Vagina (tissue), 2 donors: ENCODE results near the gene UBASH3B. TPM values are rescaled to one million over a fixed set of nuclear protein-coding genes. Genes with fewer than 3 reads are reported as not detected.
A peak's percentile ranks its signal among the peaks of the same experiment; 100 is the strongest.

ENCODE experiments used
- DNase-seq, 2 donors: peaks; one replicate each; pipeline ENCODE4 v3.0.0-alpha.2; 2017; ENCODE audit errors: extremely low spot score in 2 of 2
- H3K27ac ChIP-seq: fragments of 200-600 bp; sonication (generic); one replicate; pipeline ENCODE4 v1.5.1; 2019
- H3K27me3 ChIP-seq: fragments of 200-600 bp; sonication (generic); one replicate; pipeline ENCODE4 v1.5.1; 2019
- H3K36me3 ChIP-seq, 2 donors: fragments of 200-600 bp; sonication (generic); one replicate each; pipeline ENCODE4 v1.5.1; 2017 to 2019
- H3K4me1 ChIP-seq: fragments of 200-600 bp; sonication (generic); one replicate; pipeline ENCODE4 v1.5.1; 2019
- H3K4me3 ChIP-seq, 2 donors: fragments of 200-600 bp; sonication (generic); 1 replicate in 1 of 2; 2 replicates in 1 of 2; pipeline ENCODE4 v1.5.1; 2016 to 2019
- H3K9me3 ChIP-seq: fragments of 200-600 bp; sonication (generic); one replicate; pipeline ENCODE4 v1.5.1; 2019
- POLR2A ChIP-seq, 2 donors: fragments of 450-650 bp; IDR thresholded peaks; one replicate each; pipeline ENCODE4 v1.6.1; 2017; ENCODE audit warnings: antibody characterized with exemption in 2 of 2, mild to moderate bottlenecking in 2 of 2, moderate library complexity in 2 of 2
- POLR2AphosphoS5 ChIP-seq, 2 donors: sonication (generic); formaldehyde crosslinking; IDR thresholded peaks; one replicate each; pipeline ENCODE4 v1.9.0; 2017; ENCODE audit warnings: antibody characterized with exemption in 2 of 2, mild to moderate bottlenecking in 2 of 2, low read depth in 1 of 2; ENCODE audit not compliant: insufficient read depth in 1 of 2
- intact Hi-C: fragments of 100-400 bp; cut with DNase I; formaldehyde crosslinking; loops from one replicate; pipeline ENCODE4 v1.15.1; 2023
- total RNA-seq: library from RNA; depleted of rRNA; stranded (reverse); fragments of >200 nt; gene quantifications from one replicate; pipeline ENCODE4 v1.2.3, GENCODE V29; 2016
- TF ChIP-seq, protein P1 (sequence below), 3 experiments: fragments of 450-650 bp in 2 of 3; fragments of 200-600 bp in 1 of 3; sonication (generic) in 1 of 3; IDR thresholded peaks; one replicate each; pipeline ENCODE4 v1.5.1; 2017 to 2019; ENCODE audit warnings: antibody characterized with exemption in 3 of 3, mild to moderate bottlenecking in 2 of 3, moderate library complexity in 2 of 3

UBASH3B gene
- total RNA-seq, 1 donor from 2014 or later = 2.2 TPM

DNA sequence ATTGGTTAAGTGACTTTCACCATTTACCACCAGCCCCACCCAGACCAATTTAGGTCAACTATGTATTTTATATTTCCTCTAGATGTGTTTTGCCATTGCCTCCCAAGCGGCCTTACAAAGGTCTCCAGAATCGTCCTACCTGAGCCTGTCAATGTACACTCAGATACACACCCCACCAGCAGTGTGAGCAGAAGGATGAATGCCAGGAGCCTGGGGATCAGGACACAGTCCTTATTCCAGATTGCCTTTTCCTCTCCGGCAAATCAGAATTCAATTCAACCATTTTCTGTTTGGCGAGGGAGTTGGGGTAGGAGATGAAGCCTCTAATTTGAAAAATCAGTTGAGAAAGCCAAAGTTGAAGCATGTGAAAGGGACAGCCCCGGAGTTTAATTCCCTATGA lies 147.4 kb downstream of the UBASH3B start:
- Histone ChIP-seq H3K4me1 (peaks cover 22% of the 10 kb centered on the region), H3K4me3 (no peak overlapping the region), H3K9me3 (no peaks in the 10 kb centered on the region), H3K27me3 (no peaks in the 10 kb centered on the region), H3K27ac (peak overlapping the region; percentile 32), H3K36me3 (no peaks in the 10 kb centered on the region)
- intact Hi-C loops = no loop called here
- TF ChIP-seq POLR2AphosphoS5 (IDR thresholded peaks at IDR 0.05; ENCODE audit: insufficient read depth in 1 of 2, low read depth in 1 of 2) = no peak
- no peak for TF ChIP-seq POLR2A (IDR thresholded peaks at IDR 0.05)
- TF ChIP-seq, protein P1, sequence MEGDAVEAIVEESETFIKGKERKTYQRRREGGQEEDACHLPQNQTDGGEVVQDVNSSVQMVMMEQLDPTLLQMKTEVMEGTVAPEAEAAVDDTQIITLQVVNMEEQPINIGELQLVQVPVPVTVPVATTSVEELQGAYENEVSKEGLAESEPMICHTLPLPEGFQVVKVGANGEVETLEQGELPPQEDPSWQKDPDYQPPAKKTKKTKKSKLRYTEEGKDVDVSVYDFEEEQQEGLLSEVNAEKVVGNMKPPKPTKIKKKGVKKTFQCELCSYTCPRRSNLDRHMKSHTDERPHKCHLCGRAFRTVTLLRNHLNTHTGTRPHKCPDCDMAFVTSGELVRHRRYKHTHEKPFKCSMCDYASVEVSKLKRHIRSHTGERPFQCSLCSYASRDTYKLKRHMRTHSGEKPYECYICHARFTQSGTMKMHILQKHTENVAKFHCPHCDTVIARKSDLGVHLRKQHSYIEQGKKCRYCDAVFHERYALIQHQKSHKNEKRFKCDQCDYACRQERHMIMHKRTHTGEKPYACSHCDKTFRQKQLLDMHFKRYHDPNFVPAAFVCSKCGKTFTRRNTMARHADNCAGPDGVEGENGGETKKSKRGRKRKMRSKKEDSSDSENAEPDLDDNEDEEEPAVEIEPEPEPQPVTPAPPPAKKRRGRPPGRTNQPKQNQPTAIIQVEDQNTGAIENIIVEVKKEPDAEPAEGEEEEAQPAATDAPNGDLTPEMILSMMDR (IDR thresholded peaks at IDR 0.05) = no peak
- DNase-seq = no peak

DNA sequence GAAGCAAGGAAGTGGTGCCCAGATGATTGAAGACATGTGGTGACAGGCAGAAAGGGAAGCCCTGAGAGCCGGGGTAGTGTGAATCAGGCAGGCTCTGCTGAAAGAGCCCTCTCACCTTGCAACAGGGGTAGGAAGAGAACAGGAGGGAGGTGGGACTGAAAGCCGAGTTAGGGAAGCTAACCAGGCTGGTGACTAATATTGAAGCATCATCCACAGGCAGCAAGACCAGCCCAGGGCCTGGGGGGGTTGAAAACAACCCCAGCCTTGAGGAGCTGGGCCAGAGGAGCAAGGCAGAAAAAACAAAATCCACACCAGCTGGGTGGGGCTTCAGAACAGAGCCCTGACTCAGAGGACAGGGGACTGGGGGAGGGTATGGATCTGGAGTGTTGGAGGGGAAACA lies 147.8 kb downstream of the UBASH3B start:
- intact Hi-C loops = no loop called here
- H3K36me3 ChIP-seq = no peaks in the 10 kb centered on the region

DNA sequence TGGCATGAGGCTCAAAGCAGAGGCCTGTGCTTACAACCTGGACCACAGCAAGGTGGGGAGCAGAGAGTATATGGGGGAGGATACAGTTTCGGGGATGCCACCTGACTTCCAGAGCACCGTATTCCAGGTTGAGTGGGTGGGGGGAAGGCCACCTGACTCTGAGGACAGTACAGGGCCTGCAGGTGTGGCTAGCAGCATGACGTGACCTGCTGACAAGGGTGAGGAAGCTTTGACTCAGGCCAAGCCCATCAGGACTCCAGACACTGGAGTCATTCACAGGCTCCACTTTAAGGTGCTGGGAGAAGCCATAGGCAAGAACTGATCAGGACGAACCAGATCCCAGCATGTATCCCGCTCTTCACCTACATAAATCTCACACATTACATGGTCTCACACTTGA lies 148.2 kb downstream of the UBASH3B start:
- H3K9me3 ChIP-seq = no peaks in the 10 kb centered on the region
- H3K27me3 ChIP-seq = no peaks in the 10 kb centered on the region
- no peak for DNase-seq
- intact Hi-C loops = no loop called here
- no peak overlapping the region for H3K4me3 ChIP-seq
- H3K36me3 ChIP-seq = no peaks in the 10 kb centered on the region
- peaks cover 29% of the 10 kb centered on the region for H3K4me1 ChIP-seq
- peak in 1 of 2 donors; percentile 32 for TF ChIP-seq POLR2AphosphoS5 (IDR thresholded peaks at IDR 0.05; ENCODE audit: insufficient read depth in 1 of 2, low read depth in 1 of 2)
- TF ChIP-seq, protein P1 (IDR thresholded peaks at IDR 0.05) = no peak
- H3K27ac ChIP-seq = peak overlapping the region; percentile 47

More for the DNA sequence above, 147.8 kb downstream of the UBASH3B start:
- Histone ChIP-seq H3K27ac (no peak overlapping the region), H3K4me3 (no peak overlapping the region), H3K9me3 (no peaks in the 10 kb centered on the region), H3K27me3 (no peaks in the 10 kb centered on the region), H3K4me1 (peaks cover 25% of the 10 kb centered on the region)
- TF ChIP-seq, protein P1 (IDR thresholded peaks at IDR 0.05) = no peak
- TF ChIP-seq POLR2A (IDR thresholded peaks at IDR 0.05) (no peak), POLR2AphosphoS5 (IDR thresholded peaks at IDR 0.05; ENCODE audit: insufficient read depth in 1 of 2, low read depth in 1 of 2) (no peak)
- DNase-seq = no peak

DNA sequence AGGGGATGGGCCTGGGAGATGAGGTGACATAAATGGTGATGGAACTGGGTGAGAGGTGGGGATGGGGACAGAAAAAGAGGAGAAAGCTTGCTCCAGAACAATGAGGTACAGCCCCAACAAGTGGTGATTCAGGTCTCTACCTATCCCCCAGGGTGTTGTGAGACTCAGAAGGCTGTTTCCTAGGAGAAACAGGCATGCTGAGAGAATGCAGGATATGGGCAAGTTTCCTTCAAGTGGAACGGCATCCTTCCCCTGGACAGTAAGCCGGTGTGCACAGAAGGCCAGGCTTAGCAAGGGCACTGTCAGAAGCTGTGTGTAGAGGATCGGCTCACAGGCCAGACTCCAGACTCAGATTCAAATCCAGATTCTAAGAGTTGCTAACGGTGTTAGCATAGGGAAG lies 148.6 kb downstream of the UBASH3B start:
- TF ChIP-seq POLR2AphosphoS5 (IDR thresholded peaks at IDR 0.05; ENCODE audit: insufficient read depth in 1 of 2, low read depth in 1 of 2) = no peak
- TF ChIP-seq POLR2A (IDR thresholded peaks at IDR 0.05) = no peak
- TF ChIP-seq, protein P1 (IDR thresholded peaks at IDR 0.05) = no peak
- no peaks in the 10 kb centered on the region for H3K9me3 ChIP-seq
- no peaks in the 10 kb centered on the region for H3K36me3 ChIP-seq
- H3K27ac ChIP-seq = peak overlapping the region; percentile 47
- H3K27me3 ChIP-seq = no peaks in the 10 kb centered on the region
- DNase-seq = no peak
- peaks cover 34% of the 10 kb centered on the region for H3K4me1 ChIP-seq
- H3K4me3 ChIP-seq = no peak overlapping the region
- intact Hi-C loops = no loop called here

DNA sequence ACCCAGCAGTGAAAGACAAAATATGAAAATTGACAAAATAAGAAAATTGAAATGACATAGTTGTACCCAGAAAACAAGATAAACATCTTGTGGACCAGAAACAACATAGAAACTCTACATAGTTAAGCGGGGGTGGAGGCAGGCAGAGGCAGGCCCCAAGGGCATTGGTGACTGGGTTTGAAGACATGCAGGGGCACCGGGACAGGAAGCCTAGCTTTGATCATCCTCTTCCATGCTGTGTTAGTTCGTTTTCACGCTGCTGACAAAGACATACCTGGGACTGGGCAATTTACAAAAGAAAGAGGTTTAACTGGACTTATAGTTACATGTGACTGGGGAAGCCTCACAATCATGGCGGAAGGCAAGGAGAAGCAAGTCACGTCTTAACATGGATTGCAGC lies 149.3 kb downstream of the UBASH3B start:
- H3K9me3 ChIP-seq = no peaks in the 10 kb centered on the region
- intact Hi-C loops = no loop called here
- H3K4me1 ChIP-seq = peaks cover 28% of the 10 kb centered on the region
- no peaks in the 10 kb centered on the region for H3K36me3 ChIP-seq
- TF ChIP-seq POLR2A (IDR thresholded peaks at IDR 0.05) (no peak), POLR2AphosphoS5 (IDR thresholded peaks at IDR 0.05; ENCODE audit: insufficient read depth in 1 of 2, low read depth in 1 of 2) (no peak)
- TF ChIP-seq, protein P1 (IDR thresholded peaks at IDR 0.05) = no peak
- no peak for DNase-seq
- no peak overlapping the region for H3K4me3 ChIP-seq
- no peak overlapping the region for H3K27ac ChIP-seq
- H3K27me3 ChIP-seq = no peaks in the 10 kb centered on the region
